WTC11 (cell line): ENCODE results near the gene SDF2L1. TPM values are rescaled to one million over a fixed set of nuclear protein-coding genes. Genes with fewer than 3 reads are reported as not detected.

Source experiments
- ATAC-seq: fragments of 200-7000 bp; cut with Tn5 transposase; 2 replicates; pipeline ENCODE4 v1.10.0; 2021; ENCODE audit warnings: mild to moderate bottlenecking, moderate library complexity
- CTCF ChIA-PET: fragments of 300-600 bp; sonication (Branson Sonifier 250); formaldehyde crosslinking; loops from one replicate; lab custom pipeline; 2021; ENCODE audit warnings: antibody characterized with exemption; lab: Charles Lee
- POLR2A ChIA-PET: fragments of 350-600 bp; sonication (Branson Sonifier 250); formaldehyde crosslinking; loops from one replicate; lab custom pipeline; 2021; ENCODE audit warnings: antibody characterized with exemption; lab: Charles Lee
- DNase-seq: peaks from one replicate; pipeline ENCODE4 v3.0.0; 2021; ENCODE audit warnings: low spot score
- H3K27ac Mint-ChIP-seq: 2 replicates; pipeline ENCODE4 v1.8.0; 2021; ENCODE audit warnings: mixed read lengths
- H3K27me3 Mint-ChIP-seq: 2 replicates; pipeline ENCODE4 v1.8.0; 2021; ENCODE audit warnings: low read depth, mild to moderate bottlenecking, moderate library complexity, mixed read lengths
- H3K36me3 Mint-ChIP-seq: 2 replicates; pipeline ENCODE4 v1.8.0; 2021; ENCODE audit warnings: mixed read lengths
- H3K4me1 Mint-ChIP-seq: 2 replicates; pipeline ENCODE4 v1.8.0; 2022; ENCODE audit warnings: mixed read lengths
- H3K4me3 Mint-ChIP-seq: 2 replicates; pipeline ENCODE4 v1.8.0; 2021; ENCODE audit warnings: mild to moderate bottlenecking, moderate library complexity, mixed read lengths
- H3K9me3 Mint-ChIP-seq: 2 replicates; pipeline ENCODE4 v1.8.0; 2021; ENCODE audit warnings: mixed read lengths
- ELF4 ChIP-seq: sonication (generic); formaldehyde crosslinking; IDR thresholded peaks from 2 replicates; pipeline ENCODE4 v1.8.1; 2022; ENCODE audit warnings: low read depth, mild to moderate bottlenecking, moderate library complexity, missing genetic modification reagents
- ERG ChIP-seq: fragments of 250-450 bp; sonication (Bioruptor Pico); IDR thresholded peaks from 2 replicates; pipeline ENCODE4 v1.8.0; 2021; ENCODE audit warnings: mild to moderate bottlenecking
- GABPB1 ChIP-seq: sonication (generic); formaldehyde crosslinking; IDR thresholded peaks from 2 replicates; pipeline ENCODE4 v1.8.1; 2023; ENCODE audit warnings: mild to moderate bottlenecking, missing genetic modification reagents
- HMGA2 ChIP-seq: fragments of 250-450 bp; sonication (Bioruptor Pico); IDR thresholded peaks from 2 replicates; pipeline ENCODE4 v1.4.0; 2021; ENCODE audit warnings: mild to moderate bottlenecking, moderate library complexity
- MXD4 ChIP-seq: fragments of 250-450 bp; sonication (Bioruptor Pico); IDR thresholded peaks from 2 replicates; pipeline ENCODE4 v1.8.0; 2021; ENCODE audit warnings: mild to moderate bottlenecking, moderate library complexity, borderline replicate concordance
- NR2C2 ChIP-seq: sonication (generic); formaldehyde crosslinking; IDR thresholded peaks from 2 replicates; pipeline ENCODE4 v1.8.0; 2022; ENCODE audit warnings: mild to moderate bottlenecking, missing genetic modification reagents
- SP1 ChIP-seq: sonication (generic); formaldehyde crosslinking; conservative IDR thresholded peaks from 2 replicates; pipeline ENCODE4 v1.8.1; 2022; ENCODE audit warnings: missing genetic modification reagents
- ZNF121 ChIP-seq: sonication (generic); formaldehyde crosslinking; IDR thresholded peaks from 2 replicates; pipeline ENCODE4 v1.8.0; 2023; ENCODE audit warnings: missing genetic modification reagents
- ZNF263 ChIP-seq: sonication (generic); formaldehyde crosslinking; IDR thresholded peaks from 2 replicates; pipeline ENCODE4 v1.8.1; 2022; ENCODE audit warnings: low read depth, mild to moderate bottlenecking, moderate library complexity, missing genetic modification reagents
- ZNF416 ChIP-seq: fragments of 250-450 bp; sonication (Bioruptor Pico); IDR thresholded peaks from 2 replicates; pipeline ENCODE4 v1.9.0; 2021; ENCODE audit warnings: mild to moderate bottlenecking, inconsistent platforms
- ZNF423 ChIP-seq: fragments of 250-450 bp; sonication (Bioruptor Pico); IDR thresholded peaks from 2 replicates; pipeline ENCODE4 v2.1.2; 2022; ENCODE audit warnings: mild to moderate bottlenecking, moderate library complexity
- ZNF671 ChIP-seq: fragments of 250-450 bp; sonication (Bioruptor Pico); IDR thresholded peaks from 2 replicates; pipeline ENCODE4 v1.8.0; 2021; ENCODE audit warnings: mild to moderate bottlenecking
- total RNA-seq: library from RNA; stranded (reverse); gene quantifications from 3 replicates; pipeline ENCODE4 v1.2.3, GENCODE V29; 2021
- TF ChIP-seq, protein P1 (sequence below): sonication (generic); formaldehyde crosslinking; IDR thresholded peaks from 2 replicates; pipeline ENCODE4 v1.8.0; 2022; ENCODE audit warnings: mild to moderate bottlenecking, missing genetic modification reagents
- TF ChIP-seq, protein P2 (sequence below): fragments of 250-450 bp; sonication (Bioruptor Pico); IDR thresholded peaks from 2 replicates; pipeline ENCODE4 v1.9.0; 2021; ENCODE audit warnings: mild to moderate bottlenecking
- TF ChIP-seq, protein P3 (sequence below): fragments of 250-450 bp; sonication (Bioruptor Pico); IDR thresholded peaks from 2 replicates; pipeline ENCODE4 v1.9.0; 2021; ENCODE audit warnings: mild to moderate bottlenecking, borderline replicate concordance
- TF ChIP-seq, protein P4 (sequence below): sonication (generic); formaldehyde crosslinking; IDR thresholded peaks from 2 replicates; pipeline ENCODE4 v1.8.0; 2022; ENCODE audit warnings: missing genetic modification reagents
- TF ChIP-seq, protein P5 (sequence below): fragments of 250-450 bp; sonication (Bioruptor Pico); IDR thresholded peaks from 2 replicates; pipeline ENCODE4 v1.9.0; 2021; ENCODE audit warnings: moderate library complexity, mild to moderate bottlenecking, inconsistent platforms, borderline replicate concordance

SDF2L1 gene
- total RNA-seq, 1 experiment from 2014 or later = 73.6 TPM

DNA sequence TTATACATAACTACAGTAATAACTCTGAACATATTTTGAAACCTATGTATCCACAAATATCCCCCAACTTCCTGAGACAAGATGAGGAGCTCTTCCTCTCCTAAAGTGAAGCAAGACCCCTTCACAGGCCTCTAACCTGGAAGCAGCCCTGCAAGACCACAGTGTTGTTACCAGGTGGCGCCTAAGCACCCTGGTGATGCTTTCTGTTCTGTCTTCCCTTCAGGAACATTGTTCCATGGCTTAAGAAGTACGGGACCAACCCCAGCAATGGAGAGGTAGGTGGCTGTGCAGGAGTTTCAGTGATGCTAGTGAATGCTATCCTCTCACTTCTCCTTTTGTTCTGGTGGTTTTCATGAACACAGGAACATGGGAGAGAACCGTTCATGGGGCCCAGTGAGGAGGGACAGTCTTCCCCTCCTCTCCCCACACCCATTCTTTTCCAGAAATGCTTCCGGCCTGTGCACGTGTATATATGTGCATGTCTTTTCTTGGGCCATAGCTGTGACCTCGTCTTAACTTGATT lies 30.1 kb downstream of the SDF2L1 start:
- TF ChIP-seq ELF4 (CRISPR knock-in tag) = no peak
- TF ChIP-seq, protein P1, sequence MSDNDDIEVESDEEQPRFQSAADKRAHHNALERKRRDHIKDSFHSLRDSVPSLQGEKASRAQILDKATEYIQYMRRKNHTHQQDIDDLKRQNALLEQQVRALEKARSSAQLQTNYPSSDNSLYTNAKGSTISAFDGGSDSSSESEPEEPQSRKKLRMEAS = no peak
- TF ChIP-seq, protein P2, sequence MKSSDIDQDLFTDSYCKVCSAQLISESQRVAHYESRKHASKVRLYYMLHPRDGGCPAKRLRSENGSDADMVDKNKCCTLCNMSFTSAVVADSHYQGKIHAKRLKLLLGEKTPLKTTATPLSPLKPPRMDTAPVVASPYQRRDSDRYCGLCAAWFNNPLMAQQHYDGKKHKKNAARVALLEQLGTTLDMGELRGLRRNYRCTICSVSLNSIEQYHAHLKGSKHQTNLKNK = no peak
- TF ChIP-seq HMGA2 = no peak
- TF ChIP-seq ZNF423 (CRISPR knock-in tag) = no peak
- no peak for TF ChIP-seq NR2C2 (CRISPR knock-in tag)
- no peak for TF ChIP-seq ZNF263 (CRISPR knock-in tag)
- TF ChIP-seq, protein P3, sequence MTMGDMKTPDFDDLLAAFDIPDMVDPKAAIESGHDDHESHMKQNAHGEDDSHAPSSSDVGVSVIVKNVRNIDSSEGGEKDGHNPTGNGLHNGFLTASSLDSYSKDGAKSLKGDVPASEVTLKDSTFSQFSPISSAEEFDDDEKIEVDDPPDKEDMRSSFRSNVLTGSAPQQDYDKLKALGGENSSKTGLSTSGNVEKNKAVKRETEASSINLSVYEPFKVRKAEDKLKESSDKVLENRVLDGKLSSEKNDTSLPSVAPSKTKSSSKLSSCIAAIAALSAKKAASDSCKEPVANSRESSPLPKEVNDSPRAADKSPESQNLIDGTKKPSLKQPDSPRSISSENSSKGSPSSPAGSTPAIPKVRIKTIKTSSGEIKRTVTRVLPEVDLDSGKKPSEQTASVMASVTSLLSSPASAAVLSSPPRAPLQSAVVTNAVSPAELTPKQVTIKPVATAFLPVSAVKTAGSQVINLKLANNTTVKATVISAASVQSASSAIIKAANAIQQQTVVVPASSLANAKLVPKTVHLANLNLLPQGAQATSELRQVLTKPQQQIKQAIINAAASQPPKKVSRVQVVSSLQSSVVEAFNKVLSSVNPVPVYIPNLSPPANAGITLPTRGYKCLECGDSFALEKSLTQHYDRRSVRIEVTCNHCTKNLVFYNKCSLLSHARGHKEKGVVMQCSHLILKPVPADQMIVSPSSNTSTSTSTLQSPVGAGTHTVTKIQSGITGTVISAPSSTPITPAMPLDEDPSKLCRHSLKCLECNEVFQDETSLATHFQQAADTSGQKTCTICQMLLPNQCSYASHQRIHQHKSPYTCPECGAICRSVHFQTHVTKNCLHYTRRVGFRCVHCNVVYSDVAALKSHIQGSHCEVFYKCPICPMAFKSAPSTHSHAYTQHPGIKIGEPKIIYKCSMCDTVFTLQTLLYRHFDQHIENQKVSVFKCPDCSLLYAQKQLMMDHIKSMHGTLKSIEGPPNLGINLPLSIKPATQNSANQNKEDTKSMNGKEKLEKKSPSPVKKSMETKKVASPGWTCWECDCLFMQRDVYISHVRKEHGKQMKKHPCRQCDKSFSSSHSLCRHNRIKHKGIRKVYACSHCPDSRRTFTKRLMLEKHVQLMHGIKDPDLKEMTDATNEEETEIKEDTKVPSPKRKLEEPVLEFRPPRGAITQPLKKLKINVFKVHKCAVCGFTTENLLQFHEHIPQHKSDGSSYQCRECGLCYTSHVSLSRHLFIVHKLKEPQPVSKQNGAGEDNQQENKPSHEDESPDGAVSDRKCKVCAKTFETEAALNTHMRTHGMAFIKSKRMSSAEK (CRISPR knock-in tag) = no peak
- Mint-ChIP-seq H3K9me3 (no peaks in the 10 kb centered on the region), H3K27ac (no peak overlapping the region), H3K36me3 (peaks cover 58% of the 10 kb centered on the region), H3K4me3 (no peak overlapping the region), H3K4me1 (peaks cover 7% of the 10 kb centered on the region), H3K27me3 (no peaks in the 10 kb centered on the region)
- CTCF ChIA-PET = interaction anchor here (1.0 kb wide), 1 partner anchor 18 kb away, joined by 3 read pairs; no protein-coding TSS in a partner anchor
- DNase-seq (no peak), ATAC-seq (no peak)
- POLR2A ChIA-PET = no interaction called here

DNA sequence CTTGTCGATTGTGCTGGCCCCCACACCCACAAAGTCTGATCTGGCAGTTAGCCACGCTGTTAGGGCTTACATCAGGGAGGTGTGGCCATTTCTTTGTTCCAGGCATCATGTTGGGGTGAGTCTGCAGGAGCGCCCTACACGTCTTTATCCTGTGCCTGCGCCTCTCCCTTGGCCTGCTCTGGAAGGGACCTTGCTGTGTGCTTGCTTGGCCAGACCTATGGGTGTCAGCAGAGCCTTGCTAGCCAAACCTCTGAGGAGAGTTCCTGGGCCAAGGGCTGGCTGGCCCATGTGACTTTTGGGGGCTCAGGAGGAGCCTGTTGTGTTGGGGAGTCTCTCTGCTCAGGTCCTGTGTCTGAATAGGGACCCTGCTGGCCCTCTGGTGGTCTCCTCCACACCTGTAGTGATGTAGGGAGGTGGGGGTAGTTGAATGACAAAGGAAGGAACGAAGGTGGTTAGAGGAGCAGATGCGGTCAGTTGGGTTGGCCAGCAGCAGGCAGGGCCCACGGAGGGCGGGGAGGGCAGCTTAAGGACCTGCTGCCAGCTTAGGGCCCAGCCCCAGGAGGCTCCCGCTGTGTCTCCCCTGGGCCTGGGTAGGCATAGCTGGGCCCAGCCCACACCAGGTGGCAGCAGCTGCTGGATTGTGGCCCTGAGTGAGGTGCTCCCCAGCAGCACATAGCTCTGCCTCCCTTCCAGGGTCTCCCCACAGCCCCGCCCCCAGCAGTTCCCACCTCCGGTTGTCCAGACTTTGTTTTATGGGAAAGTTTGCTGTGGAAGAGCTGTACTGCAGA lies 31.6 kb downstream of the SDF2L1 start:
- Mint-ChIP-seq H3K27ac (no peak overlapping the region), H3K4me1 (peaks cover 3% of the 10 kb centered on the region; the same call in 1 of the 2 replicates), H3K9me3 (no peaks in the 10 kb centered on the region), H3K36me3 (peaks cover 74% of the 10 kb centered on the region), H3K27me3 (no peaks in the 10 kb centered on the region), H3K4me3 (no peak overlapping the region)
- ATAC-seq = no peak
- TF ChIP-seq, protein P4, sequence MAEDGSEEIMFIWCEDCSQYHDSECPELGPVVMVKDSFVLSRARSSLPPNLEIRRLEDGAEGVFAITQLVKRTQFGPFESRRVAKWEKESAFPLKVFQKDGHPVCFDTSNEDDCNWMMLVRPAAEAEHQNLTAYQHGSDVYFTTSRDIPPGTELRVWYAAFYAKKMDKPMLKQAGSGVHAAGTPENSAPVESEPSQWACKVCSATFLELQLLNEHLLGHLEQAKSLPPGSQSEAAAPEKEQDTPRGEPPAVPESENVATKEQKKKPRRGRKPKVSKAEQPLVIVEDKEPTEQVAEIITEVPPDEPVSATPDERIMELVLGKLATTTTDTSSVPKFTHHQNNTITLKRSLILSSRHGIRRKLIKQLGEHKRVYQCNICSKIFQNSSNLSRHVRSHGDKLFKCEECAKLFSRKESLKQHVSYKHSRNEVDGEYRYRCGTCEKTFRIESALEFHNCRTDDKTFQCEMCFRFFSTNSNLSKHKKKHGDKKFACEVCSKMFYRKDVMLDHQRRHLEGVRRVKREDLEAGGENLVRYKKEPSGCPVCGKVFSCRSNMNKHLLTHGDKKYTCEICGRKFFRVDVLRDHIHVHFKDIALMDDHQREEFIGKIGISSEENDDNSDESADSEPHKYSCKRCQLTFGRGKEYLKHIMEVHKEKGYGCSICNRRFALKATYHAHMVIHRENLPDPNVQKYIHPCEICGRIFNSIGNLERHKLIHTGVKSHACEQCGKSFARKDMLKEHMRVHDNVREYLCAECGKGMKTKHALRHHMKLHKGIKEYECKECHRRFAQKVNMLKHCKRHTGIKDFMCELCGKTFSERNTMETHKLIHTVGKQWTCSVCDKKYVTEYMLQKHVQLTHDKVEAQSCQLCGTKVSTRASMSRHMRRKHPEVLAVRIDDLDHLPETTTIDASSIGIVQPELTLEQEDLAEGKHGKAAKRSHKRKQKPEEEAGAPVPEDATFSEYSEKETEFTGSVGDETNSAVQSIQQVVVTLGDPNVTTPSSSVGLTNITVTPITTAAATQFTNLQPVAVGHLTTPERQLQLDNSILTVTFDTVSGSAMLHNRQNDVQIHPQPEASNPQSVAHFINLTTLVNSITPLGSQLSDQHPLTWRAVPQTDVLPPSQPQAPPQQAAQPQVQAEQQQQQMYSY (CRISPR knock-in tag) = no peak
- TF ChIP-seq ERG = no peak
- TF ChIP-seq SP1 (CRISPR knock-in tag) = no peak
- TF ChIP-seq ZNF121 (CRISPR knock-in tag) = no peak
- TF ChIP-seq MXD4 = no peak
- no peak for TF ChIP-seq ZNF416 (CRISPR knock-in tag)
- TF ChIP-seq, protein P5, sequence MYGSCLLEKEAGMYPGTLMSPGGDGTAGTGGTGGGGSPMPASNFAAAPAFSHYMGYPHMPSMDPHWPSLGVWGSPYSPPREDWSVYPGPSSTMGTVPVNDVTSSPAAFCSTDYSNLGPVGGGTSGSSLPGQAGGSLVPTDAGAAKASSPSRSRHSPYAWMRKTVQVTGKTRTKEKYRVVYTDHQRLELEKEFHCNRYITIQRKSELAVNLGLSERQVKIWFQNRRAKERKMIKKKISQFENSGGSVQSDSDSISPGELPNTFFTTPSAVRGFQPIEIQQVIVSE (CRISPR knock-in tag) = no peak
- TF ChIP-seq ZNF671 (CRISPR knock-in tag) = no peak
- TF ChIP-seq ZNF423 (CRISPR knock-in tag) = no peak
- no peak for TF ChIP-seq GABPB1 (CRISPR knock-in tag)
- POLR2A ChIA-PET = no interaction called here
- DNase-seq = no peak
- CTCF ChIA-PET = no interaction called here
